ENCODE data around the gene ASAP2.

Gene ASAP2

GRCh38 chr2:9243357-9243756 is 36.7 kb downstream of the ASAP2 start:
- Histone ChIP-seq H3K9ac (ENCODE audit: low read length) (no peak overlapping the region), H4K20me1 (ENCODE audit: insufficient read depth, low read length) (no peaks in the 10 kb centered on the region), H3K4me2 (ENCODE audit: low read depth, low read length) (no peak overlapping the region), H3K4me1 (ENCODE audit: low read length) (no peaks in the 10 kb centered on the region), H3K4me3 (ENCODE audit: low read length) (no peak overlapping the region), H3K9me3 (replicated peaks; ENCODE audit: insufficient read depth, low read length) (no peaks in the 10 kb centered on the region), H3K36me3 (replicated peaks; ENCODE audit: insufficient read depth, low read length) (no peaks in the 10 kb centered on the region), H3K9me2 (replicated peaks; ENCODE audit: insufficient read depth, low read length) (no peaks in the 10 kb centered on the region), H2AFZ (ENCODE audit: low read length) (no peak overlapping the region), H3K27ac (ENCODE audit: low read length) (no peak overlapping the region), H3K27me3 (replicated peaks; ENCODE audit: insufficient read depth, low read length) (no peaks in the 10 kb centered on the region), H3F3A (ENCODE audit: insufficient read depth, low read length) (no peaks in the 10 kb centered on the region), H3K79me2 (ENCODE audit: low read length) (no peaks in the 10 kb centered on the region)
- no peak for TF ChIP-seq EZH2 (optimal IDR thresholded peaks at IDR 0.05; ENCODE audit: low read depth, low read length)
- TF ChIP-seq CTCF (IDR thresholded peaks at IDR 0.05; ENCODE audit: low read length) = no peak
- TF ChIP-seq EZH2phosphoT487 (IDR thresholded peaks at IDR 0.05; ENCODE audit: low read length) = no peak
- DNase-seq = no peak

GRCh38 chr2:9244985-9245544 is 38.5 kb downstream of the ASAP2 start:
- H2AFZ ChIP-seq (ENCODE audit: low read length) = no peak overlapping the region
- no peak overlapping the region for H3K4me3 ChIP-seq (ENCODE audit: low read length)
- no peak overlapping the region for H3K27ac ChIP-seq (ENCODE audit: low read length)
- no peaks in the 10 kb centered on the region for H3K9me2 ChIP-seq (replicated peaks; ENCODE audit: insufficient read depth, low read length)
- H4K20me1 ChIP-seq (ENCODE audit: insufficient read depth, low read length) = no peaks in the 10 kb centered on the region
- no peak for TF ChIP-seq CTCF (IDR thresholded peaks at IDR 0.05; ENCODE audit: low read length)
- TF ChIP-seq EZH2phosphoT487 (IDR thresholded peaks at IDR 0.05; ENCODE audit: low read length) = no peak
- no peak for TF ChIP-seq EZH2 (optimal IDR thresholded peaks at IDR 0.05; ENCODE audit: low read depth, low read length)
- H3F3A ChIP-seq (ENCODE audit: insufficient read depth, low read length) = no peaks in the 10 kb centered on the region
- no peak overlapping the region for H3K9ac ChIP-seq (ENCODE audit: low read length)
- no peaks in the 10 kb centered on the region for H3K79me2 ChIP-seq (ENCODE audit: low read length)
- H3K27me3 ChIP-seq (replicated peaks; ENCODE audit: insufficient read depth, low read length) = no peaks in the 10 kb centered on the region
- H3K4me1 ChIP-seq (ENCODE audit: low read length) = no peaks in the 10 kb centered on the region
- H3K9me3 ChIP-seq (replicated peaks; ENCODE audit: insufficient read depth, low read length) = no peaks in the 10 kb centered on the region
- DNase-seq = no peak
- no peaks in the 10 kb centered on the region for H3K36me3 ChIP-seq (replicated peaks; ENCODE audit: insufficient read depth, low read length)
- no peak overlapping the region for H3K4me2 ChIP-seq (ENCODE audit: low read depth, low read length)

GRCh38 chr2:9247177-9247576 is 40.6 kb downstream of the ASAP2 start:
- Histone ChIP-seq H4K20me1 (ENCODE audit: insufficient read depth, low read length) (no peaks in the 10 kb centered on the region), H3K79me2 (ENCODE audit: low read length) (no peaks in the 10 kb centered on the region), H3K4me1 (ENCODE audit: low read length) (no peaks in the 10 kb centered on the region), H3K9ac (ENCODE audit: low read length) (no peak overlapping the region), H3K27me3 (replicated peaks; ENCODE audit: insufficient read depth, low read length) (no peaks in the 10 kb centered on the region), H3F3A (ENCODE audit: insufficient read depth, low read length) (no peaks in the 10 kb centered on the region), H3K27ac (ENCODE audit: low read length) (no peak overlapping the region), H2AFZ (ENCODE audit: low read length) (no peak overlapping the region), H3K9me2 (replicated peaks; ENCODE audit: insufficient read depth, low read length) (no peaks in the 10 kb centered on the region), H3K4me3 (ENCODE audit: low read length) (no peak overlapping the region), H3K36me3 (replicated peaks; ENCODE audit: insufficient read depth, low read length) (no peaks in the 10 kb centered on the region), H3K4me2 (ENCODE audit: low read depth, low read length) (no peak overlapping the region), H3K9me3 (replicated peaks; ENCODE audit: insufficient read depth, low read length) (no peaks in the 10 kb centered on the region)
- DNase-seq = no peak
- no peak for TF ChIP-seq EZH2phosphoT487 (IDR thresholded peaks at IDR 0.05; ENCODE audit: low read length)
- TF ChIP-seq EZH2 (optimal IDR thresholded peaks at IDR 0.05; ENCODE audit: low read depth, low read length) = no peak
- no peak for TF ChIP-seq CTCF (IDR thresholded peaks at IDR 0.05; ENCODE audit: low read length)
